ENCODE results near the gene RBMS2. TPM values are rescaled to one million over a fixed set of nuclear protein-coding genes. Genes with fewer than 3 reads are reported as not detected.
A peak's percentile ranks its signal among the peaks of the same experiment; 100 is the strongest.
"Not testable (repeated sequence)": the region's sequence is repeated elsewhere in the genome, so short reads cannot be mapped to it uniquely, and the experiment has no call there.

RBMS2 gene
- total RNA-seq, 4 donors from 2014 or later: 31.6 to 49.4 (median 40.4) TPM

GRCh38 chr12:56496704-56497103 is 24.9 kb upstream of the RBMS2 start:
- H3K9me3 ChIP-seq; H3K27me3 ChIP-seq; H3K4me1 ChIP-seq; H3K27ac ChIP-seq (replicated peaks in 1 of 4); H3K36me3 ChIP-seq; DNase-seq (ENCODE audit: extremely low spot score); intact Hi-C loops (cut with DNase I): not testable (repeated sequence)
- 9% methylated on average over 12 of the region's 17 CpGs for WGBS
- peak in 2 of 3 experiments; percentile 33 to 44 for TF ChIP-seq CTCF (IDR thresholded peaks at IDR 0.05)
- peak overlapping the region in 2 of 4 donors; percentile 18 to 35 for H3K4me3 ChIP-seq

GRCh38 chr12:56498126-56498902 is 23.3 kb upstream of the RBMS2 start:
- DNase-seq (ENCODE audit: extremely low spot score); H3K9me3 ChIP-seq; H3K36me3 ChIP-seq; H3K27me3 ChIP-seq; H3K4me1 ChIP-seq; H3K27ac ChIP-seq (replicated peaks in 1 of 4); H3K4me3 ChIP-seq; intact Hi-C loops (cut with DNase I): not testable (repeated sequence)
- WGBS: 80% methylated on average over 9 of the region's 14 CpGs

- H3K36me3 ChIP-seq; H3K4me1 ChIP-seq; H3K27ac ChIP-seq (replicated peaks in 1 of 4); intact Hi-C loops (cut with DNase I); DNase-seq (ENCODE audit: extremely low spot score); H3K9me3 ChIP-seq; H3K27me3 ChIP-seq; H3K4me3 ChIP-seq: not testable (repeated sequence)
- 80% methylated on average over 9 of the region's 9 CpGs for WGBS
These were observed 22.2 kb upstream of the RBMS2 start for GRCh38 chr12:56499452-56499851.

GRCh38 chr12:56499879-56500278 is 21.7 kb upstream of the RBMS2 start:
- H3K9me3 ChIP-seq; H3K27ac ChIP-seq (replicated peaks in 1 of 4); H3K4me1 ChIP-seq; DNase-seq (ENCODE audit: extremely low spot score); intact Hi-C loops (cut with DNase I); H3K4me3 ChIP-seq; H3K27me3 ChIP-seq; H3K36me3 ChIP-seq: not testable (repeated sequence)
- 84% methylated on average over 13 of the region's 13 CpGs for WGBS

- 93% methylated on average over 16 of the region's 16 CpGs for WGBS
- intact Hi-C loops (cut with DNase I): loop anchor here (5.0 kb wide), 1 partner anchor 82 kb away; no protein-coding TSS in a partner anchor
- Histone ChIP-seq H3K27ac (replicated peaks in 1 of 4) (no peak overlapping the region), H3K4me1 (peaks cover 5 to 8% (median 6%) of the 10 kb centered on the region in 4 donors), H3K9me3 (no peaks in the 10 kb centered on the region), H3K27me3 (no peaks in the 10 kb centered on the region), H3K36me3 (no peaks in the 10 kb centered on the region), H3K4me3 (no peak overlapping the region)
- DNase-seq (ENCODE audit: extremely low spot score): no peak
- TF ChIP-seq EP300 (IDR thresholded peaks at IDR 0.05): no peak
- no peak for TF ChIP-seq POLR2A (IDR thresholded peaks at IDR 0.05; ENCODE audit: low read depth)
- TF ChIP-seq POLR2AphosphoS5 (IDR thresholded peaks at IDR 0.05): no peak
- TF ChIP-seq CTCF (IDR thresholded peaks at IDR 0.05): no peak
These were observed 10.8 kb upstream of the RBMS2 start for GRCh38 chr12:56510786-56511185.

- H3K36me3 ChIP-seq; H3K9me3 ChIP-seq; H3K4me3 ChIP-seq; H3K27me3 ChIP-seq; DNase-seq (ENCODE audit: extremely low spot score): not testable (repeated sequence)
- H3K4me1 ChIP-seq: peaks cover 6 to 14% (median 8%) of the 10 kb centered on the region in 4 donors
- intact Hi-C loops (cut with DNase I): loop anchor here (2.0 to 5.0 kb wide), 2 partner anchors 59 to 78 kb away; no protein-coding TSS in a partner anchor
- peak overlapping the region in 1 of 4 donors; percentile 40 for H3K27ac ChIP-seq (replicated peaks in 1 of 4)
- WGBS: 47% methylated on average over 4 of the region's 4 CpGs
These were observed 7.7 kb upstream of the RBMS2 start for GRCh38 chr12:56514014-56514318.

- no peak overlapping the region for H3K27ac ChIP-seq (replicated peaks in 1 of 4)
- TF ChIP-seq CTCF (IDR thresholded peaks at IDR 0.05) (no peak), POLR2AphosphoS5 (IDR thresholded peaks at IDR 0.05) (no peak), POLR2A (IDR thresholded peaks at IDR 0.05; ENCODE audit: low read depth) (no peak), EP300 (IDR thresholded peaks at IDR 0.05) (no peak)
- H3K27me3 ChIP-seq: no peaks in the 10 kb centered on the region
- intact Hi-C loops (cut with DNase I): no loop called here
- WGBS: 83% methylated on average over 2 of the region's 2 CpGs
- H3K36me3 ChIP-seq: no peaks in the 10 kb centered on the region
- no peaks in the 10 kb centered on the region for H3K9me3 ChIP-seq
- H3K4me1 ChIP-seq: peaks cover 13 to 33% (median 22%) of the 10 kb centered on the region in 4 donors
- DNase-seq (ENCODE audit: extremely low spot score): no peak
- no peak overlapping the region for H3K4me3 ChIP-seq
These were observed 3.8 kb upstream of the RBMS2 start for GRCh38 chr12:56517854-56518253.
